Measurements from ENCODE around the gene LDAH.

DNA sequence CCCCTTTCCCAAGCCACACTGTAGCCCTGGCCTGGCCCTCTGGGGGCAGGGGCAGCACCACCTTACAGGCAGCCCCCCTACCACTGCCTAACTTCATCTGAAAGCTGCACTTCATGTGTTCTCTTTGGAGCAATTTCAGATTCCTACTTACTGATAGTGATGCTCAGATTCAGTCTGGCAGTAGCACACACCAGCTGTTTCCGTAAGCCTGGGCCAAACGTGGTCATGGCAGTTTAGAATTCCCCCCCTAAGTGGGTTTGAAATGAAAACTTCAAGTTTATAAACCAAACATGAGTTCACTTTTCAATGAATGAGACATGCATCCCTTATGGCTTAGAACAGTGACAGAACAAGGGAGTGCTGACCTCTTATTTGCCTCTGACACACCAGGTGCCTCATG, 126.5 kb downstream of the LDAH start:
- no peak for TF ChIP-seq CTCF (IDR thresholded peaks at IDR 0.05)
- no peak for TF ChIP-seq EZH2 (IDR thresholded peaks at IDR 0.05; ENCODE audit: borderline replicate concordance, insufficient read depth, low read depth, low read length, poor library complexity, severe bottlenecking)
